HT1080 (cell line): ENCODE data around the gene WNT2. TPM values are rescaled to one million over a fixed set of nuclear protein-coding genes. Genes with fewer than 3 reads are reported as not detected.
"Not testable (repeated sequence)": the region's sequence is repeated elsewhere in the genome, so short reads cannot be mapped to it uniquely, and the experiment has no call there.

Experiments
- DNase-seq: peaks from one replicate; pipeline ENCODE4 v3.0.0-alpha.2; 2015; ENCODE audit warnings: low read depth
- total RNA-seq: library from RNA; depleted of rRNA; stranded (reverse); fragments of >200 nt; shearing (Covaris generic); gene quantifications from 2 replicates; pipeline ENCODE4 v1.2.3, GENCODE V29; 2014

Gene WNT2
- total RNA-seq, 1 experiment from 2014 or later = not detected

- peak; percentile 43 for DNase-seq
These were observed 14.0 kb downstream of the WNT2 start for GRCh38 chr7:117308891-117309290.

DNA sequence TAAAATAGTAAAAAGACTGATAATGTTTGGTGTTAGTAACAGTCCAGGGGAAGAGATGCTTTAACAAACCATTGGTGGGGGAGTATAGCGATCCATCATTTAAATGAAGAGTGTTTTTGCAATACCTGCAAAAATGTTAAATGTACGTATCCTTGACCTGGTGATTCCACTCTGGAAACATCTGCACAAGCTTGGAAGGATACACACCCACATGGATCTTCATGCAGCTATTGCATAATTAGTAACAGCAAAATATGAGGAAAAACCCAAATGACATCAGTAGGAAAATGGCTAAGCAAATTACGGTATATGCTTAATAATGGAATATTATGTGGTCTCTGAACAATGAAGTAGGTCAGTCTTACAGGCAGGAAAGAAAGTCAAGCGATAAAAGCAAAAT is 20.5 kb downstream of the WNT2 start:
- no peak for DNase-seq

DNA sequence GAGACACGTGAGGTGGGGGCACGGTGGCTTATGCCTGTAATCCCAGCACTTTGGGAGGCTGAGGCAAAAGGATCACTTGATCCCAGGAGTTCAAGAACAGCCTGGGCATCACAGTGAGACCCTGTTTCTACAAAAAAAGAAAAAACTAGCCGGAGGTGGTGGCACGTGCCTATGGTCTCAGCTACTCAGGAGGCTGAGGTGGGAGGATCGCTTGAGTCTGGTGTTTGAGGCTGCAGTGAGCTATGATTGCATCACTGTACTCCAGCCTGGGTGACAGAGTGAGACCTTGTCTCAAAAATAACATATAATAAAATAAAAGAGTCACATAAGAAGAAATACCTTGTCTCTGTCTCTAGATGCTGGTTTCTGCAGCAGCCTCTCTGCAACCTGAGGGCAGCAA is 22.4 kb downstream of the WNT2 start:
- DNase-seq = not testable (repeated sequence)

- DNase-seq = no peak
These were observed 25.3 kb downstream of the WNT2 start for GRCh38 chr7:117297606-117298005.

GRCh38 chr7:117296066-117296465 is 26.8 kb downstream of the WNT2 start:
- no peak for DNase-seq

GRCh38 chr7:117285826-117286225 is 37.0 kb downstream of the WNT2 start:
- no peak for DNase-seq

DNA sequence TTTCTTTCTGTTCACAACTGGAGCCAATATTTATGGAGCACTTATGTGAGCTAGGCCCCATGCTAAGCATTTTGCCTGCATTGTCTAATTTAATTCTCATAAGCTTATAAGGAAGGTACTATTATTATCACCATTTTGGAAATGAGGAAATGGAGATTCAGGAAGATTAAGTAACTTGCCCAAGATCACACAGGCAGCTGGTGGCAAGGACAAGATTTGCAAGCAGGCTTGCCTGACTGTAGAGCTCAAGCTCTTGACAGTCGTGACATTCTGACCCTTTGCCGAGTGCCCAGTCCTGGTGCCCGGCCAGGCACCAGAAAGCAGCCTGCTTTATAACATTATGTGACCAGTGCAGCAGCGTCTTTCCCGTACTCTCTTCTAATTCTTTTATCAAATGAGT is 38.2 kb downstream of the WNT2 start:
- DNase-seq = no peak

- no peak for DNase-seq
These were observed 39.1 kb downstream of the WNT2 start for GRCh38 chr7:117283779-117284178.

GRCh38 chr7:117283371-117283770 is 39.5 kb downstream of the WNT2 start:
- peak; percentile 88 for DNase-seq

- no peak for DNase-seq
These were observed 40.5 kb downstream of the WNT2 start for GRCh38 chr7:117282239-117282812.

- DNase-seq = peak; percentile 44
These were observed 41.3 kb downstream of the WNT2 start for GRCh38 chr7:117281562-117281961.

DNA sequence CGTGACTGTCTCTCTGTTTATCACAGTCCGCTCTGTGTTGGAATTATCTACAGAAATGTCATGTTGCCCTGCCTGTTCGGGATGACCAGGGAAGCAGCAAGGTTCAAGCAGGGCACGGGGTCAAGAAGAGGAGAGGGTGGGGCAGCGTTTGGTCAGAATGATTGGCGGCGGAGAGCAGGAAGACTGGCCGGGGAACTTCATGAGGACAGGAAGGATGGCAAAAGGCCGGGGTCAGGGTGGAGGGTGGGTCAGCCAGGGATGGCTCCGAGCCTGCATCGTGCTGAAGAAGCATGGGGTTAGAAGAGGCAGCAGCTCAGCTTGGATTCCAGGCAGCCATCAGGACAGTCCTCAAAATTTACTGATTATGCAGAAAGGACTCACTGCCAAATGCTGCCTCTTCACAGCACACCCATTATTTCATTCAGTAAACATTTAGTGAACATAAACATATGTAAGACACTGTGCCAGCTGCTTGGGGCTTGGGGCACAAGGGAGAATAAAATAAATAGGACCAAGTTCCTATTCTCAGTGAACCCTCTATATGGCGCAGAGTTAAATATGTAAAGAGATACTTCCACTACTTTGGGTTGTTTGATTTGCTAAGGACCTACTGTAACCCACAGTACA is 42.8 kb downstream of the WNT2 start:
- no peak for DNase-seq

DNA sequence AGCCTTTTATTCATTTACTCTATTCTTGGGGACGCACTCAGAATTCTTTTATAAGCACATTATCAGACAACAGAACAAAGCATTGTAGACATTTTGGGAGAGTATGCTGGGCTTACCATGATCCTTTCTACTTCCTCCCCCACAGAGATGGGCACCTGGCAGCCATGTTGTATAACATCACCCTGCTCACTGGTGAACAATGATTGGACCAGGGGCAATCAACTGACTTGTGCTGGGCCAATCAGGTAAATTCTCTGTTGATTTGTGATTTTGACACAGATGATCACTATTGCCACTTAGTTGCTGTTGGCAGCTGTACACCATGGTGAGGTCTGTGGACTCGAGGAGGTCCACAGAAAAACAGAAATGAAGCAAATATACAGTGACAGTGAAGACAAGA is 43.7 kb downstream of the WNT2 start:
- DNase-seq = no peak

DNA sequence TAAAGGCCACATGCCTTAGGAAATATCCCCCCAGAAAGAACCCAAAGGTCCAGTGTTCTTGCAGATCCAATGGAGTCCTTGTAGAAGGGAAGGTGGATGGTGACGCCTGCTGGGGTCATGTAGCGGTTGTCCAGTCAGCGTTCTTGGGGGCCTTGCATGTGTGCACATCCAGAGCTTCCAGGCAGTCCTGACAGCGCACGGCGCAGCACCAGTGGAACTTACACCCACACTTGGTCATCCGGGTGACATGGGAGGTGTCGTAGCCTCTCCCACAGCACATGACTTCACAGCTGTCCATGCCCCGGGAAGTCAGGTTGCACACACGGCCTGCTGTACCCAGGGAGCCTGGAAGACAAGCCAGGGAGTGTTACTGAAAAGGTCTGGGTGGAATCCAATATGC is 44.8 kb downstream of the WNT2 start:
- no peak for DNase-seq

GRCh38 chr7:117277576-117277975 is 45.3 kb downstream of the WNT2 start:
- DNase-seq = no peak

DNA sequence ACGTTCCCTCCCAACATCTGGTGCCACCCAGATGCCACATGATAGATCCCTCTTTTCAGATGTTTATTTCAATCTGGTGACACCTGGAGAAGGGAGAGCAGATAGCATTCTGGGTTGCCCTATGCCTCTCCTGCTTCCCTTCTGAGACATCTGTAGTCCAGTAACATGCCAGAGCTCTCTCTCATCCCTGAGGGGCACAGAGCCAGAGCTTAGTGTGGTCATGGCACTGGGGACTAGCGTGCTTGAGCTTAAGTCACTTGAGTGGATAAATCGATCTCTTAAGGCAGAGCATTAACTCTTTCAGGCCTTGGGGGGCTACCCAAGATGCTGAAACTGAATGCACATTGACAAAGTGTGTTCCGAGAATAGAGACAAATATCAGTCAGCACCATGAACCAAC is 47.9 kb downstream of the WNT2 start:
- DNase-seq = no peak

- no peak for DNase-seq
These were observed 49.0 kb downstream of the WNT2 start for GRCh38 chr7:117273814-117274225.

DNA sequence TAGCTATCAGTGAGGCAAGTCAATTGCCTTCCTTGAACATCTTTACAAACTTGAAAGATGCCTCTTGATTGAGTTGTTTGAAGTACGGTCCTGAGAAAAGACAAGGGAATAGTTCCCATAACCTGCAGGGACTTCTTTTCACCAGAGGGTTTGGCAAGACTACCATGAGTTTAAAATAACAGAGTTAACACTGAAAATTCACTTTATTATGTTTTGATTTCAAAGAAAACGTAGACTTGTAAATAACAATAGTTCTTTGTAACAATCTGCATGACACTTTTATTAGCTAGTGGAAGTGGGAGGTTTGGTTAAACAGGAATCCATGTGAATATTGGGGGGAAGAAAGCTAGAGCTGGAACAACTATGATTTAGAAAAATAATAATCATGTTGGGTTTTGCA is 49.5 kb downstream of the WNT2 start:
- DNase-seq = no peak

DNA sequence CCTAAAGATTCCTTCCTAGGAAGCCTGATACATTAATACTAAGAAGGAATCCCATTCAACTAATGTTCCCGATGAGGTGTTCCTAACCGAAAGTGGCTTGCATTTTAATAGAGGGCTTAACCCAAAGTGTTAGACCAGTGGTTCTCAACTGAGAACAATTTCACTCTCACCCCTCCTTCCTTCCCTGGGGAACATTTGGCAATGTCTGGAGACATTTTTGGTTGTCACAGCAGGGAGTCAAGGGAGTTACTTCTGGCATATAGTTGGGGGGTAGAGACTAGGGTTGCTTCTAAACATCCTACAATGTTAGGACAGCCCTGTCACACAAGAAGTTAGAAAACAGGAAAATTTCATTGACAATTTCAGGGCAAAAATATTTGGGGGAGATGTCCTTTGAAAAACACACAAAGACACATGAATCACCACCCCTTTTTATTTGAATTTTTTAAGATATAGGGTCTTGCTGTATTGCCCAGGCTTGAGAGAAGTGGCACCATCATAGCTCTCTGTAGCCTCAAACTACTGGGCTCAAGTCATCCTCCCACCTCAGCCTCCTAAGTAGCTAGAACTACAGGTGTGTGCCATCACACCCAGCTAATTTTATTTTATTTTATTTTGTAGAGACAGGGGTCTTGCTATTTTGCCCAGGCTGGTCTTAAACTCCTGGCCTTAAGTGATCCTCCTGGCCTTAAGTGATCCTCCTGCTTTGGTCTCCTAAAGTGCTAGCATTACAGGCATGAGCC is 50.7 kb downstream of the WNT2 start:
- no peak for DNase-seq

- no peak for DNase-seq
These were observed 51.3 kb downstream of the WNT2 start for GRCh38 chr7:117271566-117271965.

- DNase-seq = peak; percentile 24
These were observed 52.5 kb downstream of the WNT2 start for GRCh38 chr7:117270371-117270770.

DNA sequence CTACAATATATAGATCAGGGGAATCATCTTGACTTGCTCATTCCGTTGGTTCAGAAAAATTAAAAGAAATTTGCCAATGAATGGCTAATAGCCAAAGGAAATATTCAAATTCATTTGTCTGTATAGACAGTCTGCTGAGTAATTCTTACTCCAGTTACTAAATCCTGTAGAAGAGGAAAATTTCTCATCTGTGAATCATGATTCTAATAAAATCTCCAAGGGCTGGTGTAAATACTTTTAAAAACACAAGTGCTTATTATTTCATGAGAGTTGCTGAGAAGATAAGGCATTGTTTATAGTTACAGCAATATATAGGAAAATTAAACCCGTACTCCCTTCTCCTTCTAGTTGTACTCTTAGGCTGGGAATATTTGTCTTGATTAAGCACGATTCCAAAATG is 53.0 kb downstream of the WNT2 start:
- peak; percentile 72 for DNase-seq

DNA sequence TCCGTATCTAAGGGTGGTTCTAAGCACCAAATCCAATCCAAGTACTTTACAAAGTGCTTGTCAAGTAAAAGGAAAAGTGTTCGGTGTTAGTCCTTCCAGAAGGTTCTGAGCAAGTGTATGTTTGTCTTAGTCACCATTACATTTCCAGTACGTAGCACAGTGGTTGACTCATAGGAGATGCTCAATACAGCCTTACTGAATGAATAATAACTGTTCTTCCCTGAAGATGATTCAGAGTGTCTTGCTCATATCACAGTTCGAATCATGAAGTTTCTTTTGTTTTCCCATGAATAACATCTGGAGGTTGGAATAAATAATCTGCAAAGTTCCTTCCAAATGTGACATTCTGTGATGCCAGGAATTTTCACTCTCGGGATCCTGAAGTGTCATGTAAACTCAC is 53.4 kb downstream of the WNT2 start:
- DNase-seq = peak; percentile 92
